Stimulated activated CD4-positive, alpha-beta T cell treated with anti-CD3 and anti-CD28 coated beads, TNF-alpha, amount 100 ng/mL, for 48 hours (primary cell): ENCODE results near the gene CDKN2A.
"Not testable (repeated sequence)": the region's sequence is repeated elsewhere in the genome, so short reads cannot be mapped to it uniquely, and the experiment has no call there.

Experiments
- DNase-seq, 3 donors: peaks; one replicate each; pipeline ENCODE4 v3.0.0-alpha.2; 2020; ENCODE audit warnings: low read depth in 3 of 3

CDKN2A gene

GRCh38 chr9:21982391-21982790, 11.8 kb downstream of the CDKN2A start:
- DNase-seq, result no peak

GRCh38 chr9:21976334-21976875, 17.8 kb downstream of the CDKN2A start:
- no peak for DNase-seq

DNA sequence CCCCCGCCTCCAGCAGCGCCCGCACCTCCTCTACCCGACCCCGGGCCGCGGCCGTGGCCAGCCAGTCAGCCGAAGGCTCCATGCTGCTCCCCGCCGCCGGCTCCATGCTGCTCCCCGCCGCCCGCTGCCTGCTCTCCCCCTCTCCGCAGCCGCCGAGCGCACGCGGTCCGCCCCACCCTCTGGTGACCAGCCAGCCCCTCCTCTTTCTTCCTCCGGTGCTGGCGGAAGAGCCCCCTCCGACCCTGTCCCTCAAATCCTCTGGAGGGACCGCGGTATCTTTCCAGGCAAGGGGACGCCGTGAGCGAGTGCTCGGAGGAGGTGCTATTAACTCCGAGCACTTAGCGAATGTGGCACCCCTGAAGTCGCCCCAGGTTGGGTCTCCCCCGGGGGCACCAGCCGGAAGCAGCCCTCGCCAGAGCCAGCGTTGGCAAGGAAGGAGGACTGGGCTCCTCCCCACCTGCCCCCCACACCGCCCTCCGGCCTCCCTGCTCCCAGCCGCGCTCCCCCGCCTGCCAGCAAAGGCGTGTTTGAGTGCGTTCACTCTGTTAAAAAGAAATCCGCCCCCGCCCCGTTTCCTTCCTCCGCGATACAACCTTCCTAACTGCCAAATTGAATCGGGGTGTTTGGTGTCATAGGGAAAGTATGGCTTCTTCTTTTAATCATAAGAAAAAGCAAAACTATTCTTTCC, 19.3 kb downstream of the CDKN2A start:
- peak in 1 of 3 donors; percentile 46 for DNase-seq

DNA sequence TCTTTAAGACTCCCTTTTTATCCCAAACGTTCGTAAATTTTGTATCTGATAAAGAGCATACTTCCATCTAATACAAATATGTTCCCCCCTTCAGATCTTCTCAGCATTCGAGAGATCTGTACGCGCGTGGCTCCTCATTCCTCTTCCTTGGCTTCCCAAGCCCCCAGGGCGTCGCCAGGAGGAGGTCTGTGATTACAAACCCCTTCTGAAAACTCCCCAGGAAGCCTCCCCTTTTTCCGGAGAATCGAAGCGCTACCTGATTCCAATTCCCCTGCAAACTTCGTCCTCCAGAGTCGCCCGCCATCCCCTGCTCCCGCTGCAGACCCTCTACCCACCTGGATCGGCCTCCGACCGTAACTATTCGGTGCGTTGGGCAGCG, 19.9 kb downstream of the CDKN2A start:
- no peak for DNase-seq

DNA sequence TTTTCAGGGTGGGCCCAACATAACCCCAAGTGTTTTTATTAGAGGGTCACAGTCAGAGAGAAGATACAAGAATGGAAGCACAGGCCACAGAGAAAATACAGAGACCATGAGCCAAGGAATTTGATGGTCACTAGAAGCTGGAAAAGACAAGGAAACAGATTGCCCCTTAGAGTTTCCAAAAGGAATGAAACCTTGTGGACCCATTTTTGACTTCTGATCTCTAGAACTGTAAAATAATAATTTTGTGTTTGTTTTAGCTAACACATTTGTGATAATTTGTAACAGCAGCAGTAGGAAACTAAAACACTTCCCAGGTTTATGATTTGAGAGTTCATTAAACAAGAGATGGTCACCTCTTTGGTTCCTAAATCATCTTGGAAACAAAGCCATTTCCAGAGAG, 21.8 kb downstream of the CDKN2A start:
- DNase-seq, result no peak

DNA sequence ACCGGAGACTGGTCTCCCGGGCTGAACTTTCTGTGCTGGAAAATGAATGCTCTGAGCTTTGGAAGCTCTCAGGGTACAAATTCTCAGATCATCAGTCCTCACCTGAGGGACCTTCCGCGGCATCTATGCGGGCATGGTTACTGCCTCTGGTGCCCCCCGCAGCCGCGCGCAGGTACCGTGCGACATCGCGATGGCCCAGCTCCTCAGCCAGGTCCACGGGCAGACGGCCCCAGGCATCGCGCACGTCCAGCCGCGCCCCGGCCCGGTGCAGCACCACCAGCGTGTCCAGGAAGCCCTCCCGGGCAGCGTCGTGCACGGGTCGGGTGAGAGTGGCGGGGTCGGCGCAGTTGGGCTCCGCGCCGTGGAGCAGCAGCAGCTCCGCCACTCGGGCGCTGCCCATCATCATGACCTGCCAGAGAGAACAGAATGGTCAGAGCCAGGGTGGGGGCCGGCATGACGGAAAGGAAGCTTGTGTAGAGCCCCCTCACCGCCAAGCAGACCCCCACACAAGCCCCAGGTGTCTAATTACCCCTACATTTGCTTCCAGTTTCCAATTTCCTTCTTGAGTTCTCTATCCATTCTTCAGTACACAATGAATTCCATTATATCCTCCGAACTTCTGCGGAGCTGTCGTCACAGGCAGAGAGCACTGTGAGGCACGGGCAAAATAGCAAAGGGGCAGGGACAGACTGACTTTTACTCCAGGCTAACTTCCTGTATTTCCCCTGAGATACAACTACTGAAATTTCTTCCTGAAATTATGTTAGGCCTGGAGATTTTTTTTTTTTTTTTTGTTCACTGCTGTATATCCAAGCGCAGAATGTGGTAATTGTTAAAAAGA, 23.2 kb downstream of the CDKN2A start:
- no peak for DNase-seq

DNA sequence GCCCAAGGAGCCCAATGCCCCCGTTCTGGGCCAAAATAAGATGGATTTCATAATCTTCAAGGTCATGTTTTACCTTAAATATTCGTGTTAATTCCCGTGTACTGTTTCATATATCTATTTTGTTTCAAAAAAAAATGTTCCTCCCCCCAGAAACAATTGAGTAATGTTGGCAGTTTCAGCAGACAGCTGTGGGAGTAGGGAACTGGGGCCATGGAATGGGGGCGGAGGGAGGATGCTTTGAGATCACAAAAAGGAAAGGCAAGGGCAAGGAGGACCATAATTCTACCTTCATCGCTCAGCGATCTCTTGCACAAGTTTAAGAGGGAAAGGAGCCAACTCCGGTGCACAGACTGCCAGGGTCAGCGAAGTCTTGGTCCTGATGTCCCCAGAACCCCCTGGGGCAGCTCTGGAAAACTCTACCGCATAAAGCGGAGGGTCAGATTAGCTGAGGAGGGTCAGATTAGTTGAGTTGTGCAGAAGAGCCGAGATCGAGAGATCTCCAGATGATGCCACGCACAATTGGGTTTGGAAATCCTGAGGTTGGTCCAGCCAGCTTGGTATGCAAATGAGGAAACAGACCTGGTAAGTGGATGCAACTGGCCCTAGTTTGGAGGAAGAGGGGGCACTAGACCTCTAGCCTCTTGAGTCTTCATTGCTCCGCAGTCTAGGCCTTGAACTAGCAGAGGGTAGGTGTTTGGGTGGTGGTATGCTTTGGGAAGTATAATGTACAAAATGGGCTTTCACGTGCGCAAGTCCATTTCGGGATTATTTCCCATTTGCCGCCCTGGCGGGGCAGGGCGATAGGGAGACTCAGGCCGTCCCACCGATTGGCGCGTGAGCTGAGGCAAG, 24.0 kb downstream of the CDKN2A start:
- DNase-seq, result no peak

- no peak for DNase-seq
These were observed 24.9 kb downstream of the CDKN2A start for GRCh38 chr9:21969011-21969940.

DNA sequence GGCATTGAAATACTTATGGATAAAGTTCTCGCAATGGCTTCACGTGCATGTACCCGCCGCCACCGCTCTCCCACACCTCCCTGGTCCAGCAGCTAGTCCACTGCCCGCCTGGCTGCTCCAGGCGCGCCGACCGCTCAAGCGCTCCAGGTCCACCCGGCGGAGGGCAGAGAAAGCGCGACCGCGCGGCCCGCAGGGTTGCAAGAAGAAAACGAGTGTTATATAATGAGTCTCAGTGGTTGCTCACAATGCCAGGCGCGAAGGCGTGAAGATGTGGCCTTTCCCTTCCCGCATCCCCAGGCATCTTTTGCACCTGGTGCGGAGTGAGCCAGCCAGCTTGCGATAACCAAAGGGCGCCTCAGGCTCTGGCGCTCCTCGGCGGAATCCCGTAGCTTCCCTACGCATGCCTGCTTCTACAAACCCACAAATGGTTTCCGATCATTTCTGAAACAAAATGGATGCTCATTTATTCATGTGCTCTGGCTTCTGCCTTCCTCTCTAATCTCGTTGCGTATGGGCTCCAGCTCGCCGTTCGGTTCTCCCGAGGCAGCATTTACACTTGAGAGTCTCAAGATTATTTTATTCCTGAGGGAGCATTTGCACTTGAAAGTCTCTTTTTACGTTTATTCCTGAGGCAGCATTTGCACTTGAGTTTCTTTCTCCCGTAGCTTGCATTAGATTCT, 25.7 kb downstream of the CDKN2A start:
- DNase-seq, result no peak

GRCh38 chr9:21967702-21968101, 26.5 kb downstream of the CDKN2A start:
- no peak for DNase-seq

DNA sequence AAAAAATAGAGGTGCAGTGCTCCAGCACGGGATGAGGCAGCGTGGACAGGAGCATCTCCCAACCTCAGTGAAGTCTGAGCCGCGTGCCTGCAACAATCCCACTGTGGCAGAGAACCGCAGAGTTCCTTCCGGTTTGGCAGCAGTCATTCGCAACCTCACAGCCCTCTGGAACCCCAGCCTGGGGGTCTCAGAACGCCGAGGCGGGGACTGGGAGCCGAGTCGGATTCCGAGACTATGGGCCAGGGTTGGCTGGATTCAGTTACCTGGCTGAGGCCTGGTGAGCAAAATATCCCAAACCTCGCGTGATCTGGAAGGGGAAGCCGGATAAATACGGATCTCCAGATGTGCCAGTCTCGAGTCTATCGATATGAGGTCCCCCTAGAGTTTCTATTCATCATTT, 27.0 kb downstream of the CDKN2A start:
- no peak for DNase-seq

GRCh38 chr9:21966140-21966851, 27.9 kb downstream of the CDKN2A start:
- DNase-seq, result no peak

DNA sequence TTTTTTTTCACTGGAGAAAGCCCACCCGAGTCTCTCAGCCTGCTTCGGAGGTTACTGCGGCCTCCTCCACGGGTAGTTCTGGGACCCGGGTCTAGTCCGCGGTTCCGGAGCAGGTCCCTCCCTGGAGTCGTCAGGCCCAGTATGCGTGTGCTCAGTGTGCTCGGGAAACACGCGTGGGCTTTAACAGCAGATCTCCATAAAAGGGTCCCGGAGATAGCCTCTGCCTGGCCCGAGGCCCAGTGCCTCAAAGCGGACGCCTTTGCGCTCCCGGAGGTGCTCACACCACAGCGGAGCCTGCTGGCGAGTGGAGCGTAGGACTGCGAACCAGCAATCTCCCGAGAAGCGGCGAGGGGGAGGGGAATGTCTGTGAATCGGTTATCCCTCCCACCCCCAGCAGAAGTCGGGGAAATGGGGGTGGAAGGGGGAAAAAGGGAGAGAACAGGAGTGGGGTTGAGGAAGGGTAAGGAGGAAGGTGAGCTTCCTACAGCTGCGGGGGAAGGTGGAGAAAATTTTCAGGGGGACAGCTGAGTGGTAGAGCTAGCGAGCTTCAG, 28.7 kb downstream of the CDKN2A start:
- peak in 2 of 3 donors; percentile 13 to 30 for DNase-seq

- peak; percentile 20 to 37 (median 21) for DNase-seq
These were observed 29.2 kb downstream of the CDKN2A start for GRCh38 chr9:21964925-21965385.

- DNase-seq, result no peak
These were observed 32.6 kb downstream of the CDKN2A start for GRCh38 chr9:21961569-21961968.

- not testable (repeated sequence) for DNase-seq
These were observed 34.9 kb downstream of the CDKN2A start for GRCh38 chr9:21959268-21959667.

DNA sequence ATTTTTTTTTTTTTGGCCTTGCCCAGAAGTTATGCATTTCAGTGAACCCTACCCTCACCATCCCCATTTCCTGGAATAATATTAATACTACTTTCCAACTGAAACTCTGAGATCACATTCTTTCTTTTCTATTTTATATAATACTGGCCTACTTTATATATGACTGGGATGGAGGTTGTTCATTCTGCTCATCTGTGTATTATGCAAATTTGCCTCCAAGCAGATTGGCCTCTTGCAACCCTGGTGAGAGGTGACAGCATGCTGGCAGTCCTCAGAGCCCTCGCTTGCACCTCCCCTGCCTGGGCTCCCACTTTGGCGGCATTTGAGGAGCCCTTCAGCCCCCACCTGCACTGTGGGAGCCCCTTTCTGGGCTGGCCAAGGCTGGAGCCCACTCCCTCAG, 35.4 kb downstream of the CDKN2A start:
- no peak for DNase-seq

DNA sequence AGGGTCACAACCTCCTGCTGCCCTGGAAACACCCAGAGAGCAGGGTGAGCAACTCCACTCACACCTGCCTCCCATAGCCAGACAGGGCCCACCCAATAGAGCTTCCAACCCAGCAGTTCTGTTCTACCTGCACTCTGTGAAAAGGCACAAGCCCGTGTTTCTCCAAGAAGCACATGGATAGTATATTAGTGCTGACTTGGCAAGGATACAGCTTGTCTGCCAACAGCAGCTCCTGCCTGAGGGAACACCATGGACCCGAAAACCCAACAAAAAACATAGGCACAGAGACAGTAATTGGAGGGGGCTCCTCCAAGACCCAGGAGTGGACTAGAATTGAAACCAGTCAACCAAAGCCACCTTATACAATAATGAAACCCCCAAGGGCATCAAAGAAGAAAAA, 48.6 kb downstream of the CDKN2A start:
- DNase-seq, result no peak

DNA sequence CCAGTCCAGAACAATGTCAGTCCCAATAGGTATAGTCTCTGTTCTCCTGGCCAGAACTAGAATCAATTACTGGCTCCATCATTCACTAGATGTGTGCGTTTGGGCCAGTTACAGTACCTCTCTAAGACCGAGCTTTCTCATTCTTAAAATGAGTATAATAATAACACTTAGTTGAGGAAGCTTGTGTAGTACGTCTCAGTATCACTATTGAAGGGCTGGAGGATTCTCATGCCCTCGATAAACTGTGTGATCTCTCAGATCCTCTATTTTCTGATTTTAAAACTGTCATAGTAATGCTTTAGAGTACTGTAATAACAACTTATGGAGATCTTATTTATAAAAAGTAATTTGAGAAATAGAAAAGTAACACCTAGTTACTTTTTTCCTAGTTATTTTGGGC, 50.7 kb downstream of the CDKN2A start:
- no peak for DNase-seq
